ENCODE data around the gene LPCAT1. TPM values are rescaled to one million over a fixed set of nuclear protein-coding genes. Genes with fewer than 3 reads are reported as not detected.

Gene LPCAT1
- total and polyA plus RNA-seq, 2 of the 13 experiments (the other 11 are each of a cell fraction or from before 2014, with no cell fraction given), result 29.8 to 90.6 TPM

- TF ChIP-seq ZBTB33 (CRISPR knock-in tag; IDR thresholded peaks at IDR 0.05) (peak; percentile 92), SNAPC4 (CRISPR knock-in tag; IDR thresholded peaks at IDR 0.05) (no peak), KLF11 (CRISPR knock-in tag; IDR thresholded peaks at IDR 0.05) (no peak), PHF8 (CRISPR knock-in tag; IDR thresholded peaks at IDR 0.05) (0 out of 2 replicates have a peak, but pooled peaks have one; percentile 21), RXRB (CRISPR knock-in tag; IDR thresholded peaks at IDR 0.05; ENCODE audit: borderline replicate concordance) (no peak), RAD21 (CRISPR knock-in tag; IDR thresholded peaks at IDR 0.05) (no peak), KDM1A (CRISPR knock-in tag; IDR thresholded peaks at IDR 0.05) (no peak), GTF2F1 (IDR thresholded peaks at IDR 0.05; ENCODE audit: low read length) (no peak), ZNF224 (CRISPR knock-in tag; IDR thresholded peaks at IDR 0.05) (no peak), ONECUT2 (CRISPR knock-in tag; IDR thresholded peaks at IDR 0.05) (no peak)
- TF ChIP-seq, protein P1, sequence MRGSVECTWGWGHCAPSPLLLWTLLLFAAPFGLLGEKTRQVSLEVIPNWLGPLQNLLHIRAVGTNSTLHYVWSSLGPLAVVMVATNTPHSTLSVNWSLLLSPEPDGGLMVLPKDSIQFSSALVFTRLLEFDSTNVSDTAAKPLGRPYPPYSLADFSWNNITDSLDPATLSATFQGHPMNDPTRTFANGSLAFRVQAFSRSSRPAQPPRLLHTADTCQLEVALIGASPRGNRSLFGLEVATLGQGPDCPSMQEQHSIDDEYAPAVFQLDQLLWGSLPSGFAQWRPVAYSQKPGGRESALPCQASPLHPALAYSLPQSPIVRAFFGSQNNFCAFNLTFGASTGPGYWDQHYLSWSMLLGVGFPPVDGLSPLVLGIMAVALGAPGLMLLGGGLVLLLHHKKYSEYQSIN (CRISPR knock-in tag; IDR thresholded peaks at IDR 0.05; ENCODE audit: borderline replicate concordance), result no peak
- TF ChIP-seq, protein P2, sequence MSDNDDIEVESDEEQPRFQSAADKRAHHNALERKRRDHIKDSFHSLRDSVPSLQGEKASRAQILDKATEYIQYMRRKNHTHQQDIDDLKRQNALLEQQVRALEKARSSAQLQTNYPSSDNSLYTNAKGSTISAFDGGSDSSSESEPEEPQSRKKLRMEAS (IDR thresholded peaks at IDR 0.05), result no peak
- TF ChIP-seq, protein P3, sequence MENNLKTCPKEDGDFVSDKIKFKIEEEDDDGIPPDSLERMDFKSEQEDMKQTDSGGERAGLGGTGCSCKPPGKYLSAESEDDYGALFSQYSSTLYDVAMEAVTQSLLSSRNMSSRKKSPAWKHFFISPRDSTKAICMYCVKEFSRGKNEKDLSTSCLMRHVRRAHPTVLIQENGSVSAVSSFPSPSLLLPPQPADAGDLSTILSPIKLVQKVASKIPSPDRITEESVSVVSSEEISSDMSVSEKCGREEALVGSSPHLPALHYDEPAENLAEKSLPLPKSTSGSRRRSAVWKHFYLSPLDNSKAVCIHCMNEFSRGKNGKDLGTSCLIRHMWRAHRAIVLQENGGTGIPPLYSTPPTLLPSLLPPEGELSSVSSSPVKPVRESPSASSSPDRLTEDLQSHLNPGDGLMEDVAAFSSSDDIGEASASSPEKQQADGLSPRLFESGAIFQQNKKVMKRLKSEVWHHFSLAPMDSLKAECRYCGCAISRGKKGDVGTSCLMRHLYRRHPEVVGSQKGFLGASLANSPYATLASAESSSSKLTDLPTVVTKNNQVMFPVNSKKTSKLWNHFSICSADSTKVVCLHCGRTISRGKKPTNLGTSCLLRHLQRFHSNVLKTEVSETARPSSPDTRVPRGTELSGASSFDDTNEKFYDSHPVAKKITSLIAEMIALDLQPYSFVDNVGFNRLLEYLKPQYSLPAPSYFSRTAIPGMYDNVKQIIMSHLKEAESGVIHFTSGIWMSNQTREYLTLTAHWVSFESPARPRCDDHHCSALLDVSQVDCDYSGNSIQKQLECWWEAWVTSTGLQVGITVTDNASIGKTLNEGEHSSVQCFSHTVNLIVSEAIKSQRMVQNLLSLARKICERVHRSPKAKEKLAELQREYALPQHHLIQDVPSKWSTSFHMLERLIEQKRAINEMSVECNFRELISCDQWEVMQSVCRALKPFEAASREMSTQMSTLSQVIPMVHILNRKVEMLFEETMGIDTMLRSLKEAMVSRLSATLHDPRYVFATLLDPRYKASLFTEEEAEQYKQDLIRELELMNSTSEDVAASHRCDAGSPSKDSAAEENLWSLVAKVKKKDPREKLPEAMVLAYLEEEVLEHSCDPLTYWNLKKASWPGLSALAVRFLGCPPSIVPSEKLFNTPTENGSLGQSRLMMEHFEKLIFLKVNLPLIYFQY (CRISPR knock-in tag; IDR thresholded peaks at IDR 0.05; ENCODE audit: borderline replicate concordance), result no peak
Observed at GRCh38 chr5:1516615-1517601, 6.9 kb downstream of the LPCAT1 start (continued).

All from HepG2 (cell line).